Medulla oblongata (tissue), 1 donor: ENCODE results near the gene NPM3.

Source experiments
- DNase-seq: peaks from one replicate; pipeline ENCODE4 v3.0.0-alpha.2; 2015; ENCODE audit errors: extremely low spot score

The NPM3 gene

GRCh38 chr10:101775273-101776160 lies 7.7 kb downstream of the NPM3 start, which contains the start of gene FGF8:
FGF8 (minus strand) TSS chr10:101776114; CDS start chr10:101775900, 214 bp downstream.
- no peak for DNase-seq

DNA sequence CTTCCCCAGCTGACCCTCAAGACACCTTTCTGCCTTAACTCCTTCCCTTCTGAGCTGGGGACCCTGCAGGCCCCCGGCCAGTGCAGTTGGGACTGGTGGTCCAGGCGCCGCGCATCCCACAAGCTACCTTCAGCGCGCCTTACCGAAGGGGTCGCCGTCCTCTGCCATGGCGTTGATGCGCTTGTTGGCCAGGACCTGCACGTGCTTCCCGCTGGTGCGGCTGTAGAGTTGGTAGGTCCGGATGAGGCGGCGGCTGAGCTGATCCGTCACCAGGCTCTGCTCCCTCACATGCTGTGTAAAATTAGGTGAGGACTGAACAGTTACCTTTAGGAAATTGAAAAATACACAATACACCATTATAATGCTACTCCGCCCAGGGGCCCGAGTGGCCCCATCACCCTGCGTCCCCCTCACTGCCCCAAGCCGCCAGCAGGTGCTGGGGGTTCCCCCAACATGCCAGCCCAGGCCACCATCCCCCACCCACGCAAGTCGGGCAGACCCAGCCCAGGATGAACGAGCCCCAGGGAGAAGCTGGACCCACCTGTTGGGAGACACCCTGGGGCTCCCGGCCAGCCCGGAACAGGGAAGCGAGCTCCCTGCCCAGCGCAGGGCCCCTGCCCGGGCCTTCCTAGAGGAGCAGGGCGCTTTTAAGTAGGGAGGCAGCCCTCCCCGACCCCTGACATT lies 8.5 kb downstream of the NPM3 start:
- DNase-seq: no peak

GRCh38 chr10:101773923-101774588 lies 9.2 kb downstream of the NPM3 start:
- no peak for DNase-seq

DNA sequence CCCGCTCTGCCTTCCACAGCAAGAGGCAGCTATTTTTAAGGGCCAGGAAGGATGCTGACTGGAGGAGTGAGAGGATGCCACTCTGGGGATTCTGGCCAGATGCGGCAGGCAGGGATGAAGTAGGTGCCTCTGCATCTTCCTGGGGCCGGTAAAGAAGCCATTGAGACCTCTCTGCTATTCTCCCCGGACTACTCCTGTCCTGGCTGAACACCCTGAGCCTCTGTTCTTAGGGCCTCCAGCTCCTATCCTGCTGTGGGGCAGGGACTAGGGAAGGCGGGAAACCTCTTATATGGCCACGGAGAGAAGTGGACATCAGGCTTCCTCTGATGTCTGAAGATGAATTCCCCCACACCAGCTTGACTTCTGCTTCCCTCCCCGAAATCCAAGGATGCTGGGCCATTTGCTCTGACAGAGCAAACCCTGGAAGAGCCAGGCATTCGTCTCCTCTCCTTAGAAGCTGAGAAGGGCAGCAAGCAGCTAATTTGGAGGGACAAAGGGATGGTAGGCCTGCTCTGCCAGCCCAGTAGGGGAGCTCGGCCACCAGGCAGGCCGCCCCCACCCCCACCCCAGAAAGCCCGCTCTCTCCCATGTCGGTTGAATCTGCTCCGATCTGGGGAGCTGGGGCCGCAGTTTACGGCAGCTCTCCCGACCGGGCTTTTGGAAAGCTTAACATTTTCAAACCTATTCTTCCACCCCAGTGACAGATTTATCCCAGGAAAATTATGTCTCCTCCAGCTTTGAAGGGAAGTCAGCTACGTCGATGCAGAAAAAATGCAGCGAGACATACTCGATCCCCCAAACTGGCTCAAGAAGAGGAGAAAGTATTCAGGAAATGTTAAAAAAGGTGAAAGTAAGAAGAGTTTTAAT lies 10.1 kb downstream of the NPM3 start:
- DNase-seq: no peak

DNA sequence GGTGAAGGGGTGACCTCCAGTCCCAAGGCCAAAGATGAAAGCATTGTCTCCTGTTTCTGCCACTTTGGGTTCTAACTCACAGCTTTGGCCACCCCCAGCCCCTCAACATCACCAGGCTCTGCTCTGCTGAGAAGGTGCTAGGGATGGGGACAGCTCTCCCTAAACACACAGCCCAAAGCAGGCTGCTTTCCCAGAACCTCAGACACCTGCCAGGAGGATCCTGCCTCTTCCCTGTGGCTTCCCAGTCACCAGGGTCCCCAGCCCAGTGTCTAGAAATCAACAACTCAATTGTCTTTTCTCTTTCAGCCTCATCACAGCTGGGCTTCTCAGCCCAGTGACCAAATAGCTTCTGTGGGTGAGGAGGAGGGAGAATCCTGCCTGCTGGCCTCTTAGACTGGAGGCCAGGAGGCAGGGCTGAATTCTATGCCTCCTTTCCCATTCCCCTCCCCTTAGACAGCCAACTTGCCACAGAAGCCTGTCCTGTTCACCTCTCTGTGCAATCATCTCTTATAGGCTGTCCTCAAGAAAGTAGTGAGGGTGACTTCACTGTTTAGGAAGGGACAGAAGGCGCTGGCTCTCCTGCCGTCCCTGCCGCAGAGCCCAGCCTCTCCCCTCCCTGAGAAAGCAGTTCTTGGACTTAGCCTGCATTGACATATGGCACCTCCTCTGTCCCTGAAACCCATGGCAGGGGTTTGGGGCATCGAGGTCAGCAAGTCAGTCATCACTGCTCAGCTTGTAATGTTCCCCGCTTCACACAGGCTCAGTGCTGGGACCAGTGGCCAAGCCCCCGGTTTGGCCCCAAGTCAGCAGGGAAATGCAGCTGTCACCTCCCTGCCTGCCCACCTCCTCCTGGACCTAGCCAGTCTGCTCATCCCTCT lies 11.0 kb downstream of the NPM3 start:
- no peak for DNase-seq

- no peak for DNase-seq
Observed at GRCh38 chr10:101771380-101771779, 11.9 kb downstream of the NPM3 start.

GRCh38 chr10:101770331-101771215 lies 12.7 kb downstream of the NPM3 start:
- no peak for DNase-seq

DNA sequence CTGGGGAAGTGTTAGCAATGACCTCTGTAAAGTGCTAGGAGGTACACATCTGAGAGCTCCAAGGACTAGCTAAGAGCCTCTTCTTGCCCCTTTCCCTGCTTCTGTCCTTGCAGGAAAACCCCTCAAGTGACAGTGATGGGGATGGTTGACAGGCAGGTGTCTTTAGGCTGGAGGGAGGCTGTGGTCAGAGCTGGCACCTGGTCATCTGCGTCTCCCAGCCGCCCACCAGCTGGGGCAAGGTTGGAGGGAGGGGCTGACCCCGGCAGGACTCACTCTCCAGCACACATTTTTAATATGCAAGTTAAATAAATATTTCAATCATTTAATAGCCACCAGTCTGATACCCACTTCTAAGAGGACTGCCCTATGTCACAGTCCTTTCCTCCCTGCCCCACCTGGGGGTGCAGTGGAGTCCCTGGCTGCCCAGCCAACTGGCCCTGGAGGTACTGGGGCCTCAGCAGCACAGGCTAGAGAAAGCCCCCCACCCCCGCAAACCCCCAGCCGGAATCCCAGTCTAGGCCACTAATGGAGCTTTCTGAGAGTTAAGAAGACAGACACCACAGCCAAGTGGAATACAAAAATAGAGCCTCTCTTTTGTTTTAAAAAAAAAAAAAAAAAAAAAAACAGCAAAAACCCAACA lies 13.6 kb downstream of the NPM3 start:
- no peak for DNase-seq

DNA sequence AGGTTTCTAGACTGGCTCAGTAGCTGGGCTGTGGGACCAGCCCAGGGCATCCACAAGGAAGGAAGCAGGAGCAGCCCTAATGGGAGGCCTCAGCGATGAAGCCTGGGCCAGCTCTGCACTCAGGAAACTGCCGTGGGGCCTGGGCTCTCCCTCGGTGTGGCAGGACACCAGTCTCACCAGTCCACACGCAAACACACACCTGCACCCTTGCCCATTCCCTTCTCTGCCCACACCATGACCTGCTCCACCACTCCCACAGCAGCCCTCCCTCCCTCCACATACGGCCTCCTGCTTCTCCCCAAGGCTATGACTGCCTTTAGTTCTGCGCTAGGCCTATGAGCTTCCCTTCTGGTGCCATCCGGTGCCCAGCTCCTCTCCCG lies 14.5 kb downstream of the NPM3 start:
- no peak for DNase-seq

- DNase-seq: no peak
Observed at GRCh38 chr10:101767966-101768790, 15.1 kb downstream of the NPM3 start.

DNA sequence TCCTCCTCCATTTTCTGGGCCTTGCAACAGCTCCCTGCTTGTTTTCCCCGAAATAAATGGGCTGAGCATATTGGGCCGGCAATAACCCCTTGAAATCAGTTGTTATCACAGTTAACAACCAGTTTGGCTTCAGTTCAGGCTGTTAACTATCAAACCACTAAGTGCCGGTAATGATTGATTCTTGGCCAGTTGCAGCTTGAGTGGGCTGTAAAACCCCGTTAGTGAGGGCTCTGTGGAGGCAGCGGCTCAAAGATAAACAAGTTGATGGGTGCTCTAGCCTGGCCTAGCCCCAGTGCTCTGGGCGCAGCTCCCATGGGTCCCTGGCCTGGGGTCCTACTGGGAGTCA lies 15.7 kb downstream of the NPM3 start:
- DNase-seq: no peak

DNA sequence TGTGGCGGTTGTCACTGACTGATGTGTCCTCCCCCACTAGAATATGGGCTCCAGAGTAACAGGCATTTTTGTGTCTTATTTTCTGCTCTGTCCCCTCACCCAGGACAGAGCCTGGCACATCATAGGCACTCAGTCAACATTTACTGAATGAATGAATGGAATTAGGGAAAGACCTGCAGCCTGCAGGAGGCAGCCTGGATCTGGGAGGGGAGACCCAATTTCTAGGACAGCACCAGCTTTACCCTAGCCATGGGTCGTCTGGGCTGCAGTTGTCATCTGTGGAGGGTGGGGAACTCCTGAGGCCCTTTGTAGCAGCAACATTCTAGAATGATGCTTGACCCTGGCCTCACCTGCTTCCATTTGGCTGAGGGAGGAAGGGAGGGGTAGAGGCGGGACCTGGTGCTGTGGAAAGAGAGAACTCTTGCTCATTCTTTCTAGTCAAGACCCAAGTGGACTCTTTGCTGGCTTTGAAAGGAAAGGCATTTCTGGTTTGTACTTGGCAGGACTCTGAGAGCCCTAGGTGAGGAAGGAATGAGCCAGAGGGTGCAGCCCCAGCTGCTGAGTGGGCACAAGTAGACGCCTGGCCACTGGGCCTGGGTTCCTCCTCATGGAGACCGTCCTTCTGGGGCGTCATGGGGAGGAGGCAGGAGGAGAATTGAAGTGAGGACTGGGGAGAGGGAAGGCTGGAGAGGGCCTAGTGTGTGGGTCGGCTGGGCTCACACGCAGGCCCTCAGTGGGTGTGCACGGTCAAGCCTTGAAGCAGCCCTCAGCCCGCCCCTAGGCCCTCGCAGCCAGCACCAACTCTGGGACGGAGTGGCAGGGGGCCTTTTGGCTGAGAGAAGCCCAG lies 16.3 kb downstream of the NPM3 start:
- no peak for DNase-seq

DNA sequence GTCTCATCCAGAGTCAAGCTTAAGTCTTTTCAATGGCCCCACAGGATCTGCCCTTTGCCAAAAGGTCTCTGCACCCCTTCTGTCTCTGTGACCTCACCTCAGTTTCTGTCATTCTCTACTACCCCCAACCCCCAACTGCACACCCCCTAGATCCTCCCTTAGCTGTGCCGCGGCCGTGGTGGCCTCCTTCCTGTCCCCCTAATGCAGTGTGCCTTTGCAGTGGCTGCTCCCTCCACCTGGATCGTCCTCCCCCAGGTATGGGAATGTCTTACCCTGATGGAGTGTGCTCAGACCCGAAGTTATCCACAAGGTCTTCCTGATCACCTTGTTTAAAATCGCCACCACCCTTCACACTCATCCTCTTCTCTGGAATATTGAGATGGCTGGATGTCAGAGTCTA lies 16.9 kb downstream of the NPM3 start:
- DNase-seq: no peak

DNA sequence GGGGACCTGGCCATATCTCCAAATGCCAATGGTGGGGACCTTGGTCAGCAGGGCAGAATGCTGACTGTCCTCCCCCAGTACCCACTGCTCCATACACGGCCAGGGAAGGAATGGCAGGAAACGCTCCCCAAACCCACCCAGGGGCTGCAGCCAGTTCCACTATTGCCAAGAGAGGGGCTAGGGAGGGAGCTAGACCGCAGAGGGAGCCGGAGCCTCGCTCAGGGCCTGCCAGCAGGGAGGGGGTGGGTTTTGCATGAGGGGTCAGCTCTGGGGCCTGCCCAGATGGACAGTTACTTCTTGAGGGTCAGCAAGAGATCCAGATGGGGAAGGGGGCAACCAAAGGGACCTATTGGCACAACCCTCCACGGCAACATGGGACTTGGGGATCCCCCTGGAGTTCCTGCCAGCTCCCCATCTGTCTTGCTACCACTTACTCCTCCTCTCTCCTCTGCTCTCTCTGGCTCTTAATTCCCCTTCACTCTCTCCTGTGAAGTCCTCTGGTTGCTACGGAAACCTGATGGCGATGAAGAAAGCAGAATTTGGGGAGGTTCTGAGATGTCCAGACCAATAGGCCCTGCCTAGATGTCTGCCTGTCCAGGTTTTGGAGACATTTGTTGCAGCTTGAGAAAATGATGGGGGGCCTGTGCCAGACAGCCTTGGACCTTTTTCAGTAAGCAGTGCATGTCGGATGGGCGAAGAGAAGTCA lies 20.0 kb downstream of the NPM3 start:
- DNase-seq: no peak

DNA sequence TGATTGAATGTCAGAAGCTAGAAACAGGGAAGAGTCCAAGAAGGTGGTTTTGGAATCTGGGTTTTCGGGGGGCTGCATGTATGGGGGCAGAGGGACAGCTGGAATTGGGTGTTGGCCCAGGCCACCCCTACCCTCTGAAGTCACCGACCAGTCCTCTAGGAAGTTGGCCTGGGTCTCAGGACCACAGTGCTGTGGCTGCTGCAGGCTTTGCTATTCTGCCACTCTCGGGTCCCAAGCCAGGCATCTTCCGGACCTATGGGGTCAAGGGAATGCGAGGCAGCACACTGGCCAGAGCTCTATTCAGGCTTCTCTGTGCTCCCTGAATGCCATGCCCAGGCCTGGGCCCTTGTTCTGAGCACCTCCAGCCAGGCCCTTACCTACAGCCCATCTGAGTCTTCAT lies 20.5 kb downstream of the NPM3 start:
- no peak for DNase-seq

- no peak for DNase-seq
Observed at GRCh38 chr10:101761226-101761625, 22.0 kb downstream of the NPM3 start.

- no peak for DNase-seq
Observed at GRCh38 chr10:101760510-101760909, 22.7 kb downstream of the NPM3 start.
